Esophagus muscularis mucosa (tissue), 4 donors: Measurements from ENCODE around the gene CLCNKB. TPM values are rescaled to one million over a fixed set of nuclear protein-coding genes. Genes with fewer than 3 reads are reported as not detected.
"Not testable (repeated sequence)": the region's sequence is repeated elsewhere in the genome, so short reads cannot be mapped to it uniquely, and the experiment has no call there.

Experiments used
- DNase-seq: peaks from one replicate; pipeline ENCODE4 v3.0.0-alpha.2; 2017; ENCODE audit errors: extremely low spot score
- H3K27ac ChIP-seq, 4 donors: fragments of 200-600 bp; sonication (generic); replicated peaks in 1 of 4; 1 replicate in 3 of 4; 2 replicates in 1 of 4; pipeline ENCODE4 v1.5.1; 2016 to 2019; ENCODE audit warnings: mild to moderate bottlenecking in 1 of 4
- H3K27me3 ChIP-seq, 4 donors: fragments of 200-600 bp; sonication (generic); one replicate each; pipeline versions ENCODE4 v1.5.1 to v1.6.0; 2016 to 2019
- H3K36me3 ChIP-seq, 4 donors: fragments of 200-600 bp; sonication (generic); one replicate each; pipeline ENCODE4 v1.5.1; 2016 to 2019
- H3K4me1 ChIP-seq, 4 donors: fragments of 200-600 bp; sonication (generic); one replicate each; pipeline ENCODE4 v1.5.1; 2016 to 2019
- H3K4me3 ChIP-seq, 4 donors: fragments of 200-600 bp; sonication (generic); 1 replicate in 2 of 4; 2 replicates in 2 of 4; pipeline ENCODE4 v1.5.1; 2016 to 2019; ENCODE audit warnings: mild to moderate bottlenecking in 4 of 4, moderate library complexity in 1 of 4
- H3K9me3 ChIP-seq, 4 donors: fragments of 200-600 bp; sonication (generic); 1 replicate in 3 of 4; 2 replicates in 1 of 4; pipeline ENCODE4 v1.5.1; 2016 to 2019
- EP300 ChIP-seq: sonication (generic); formaldehyde crosslinking; IDR thresholded peaks from one replicate; pipeline ENCODE4 v1.6.1; 2017; ENCODE audit warnings: antibody characterized with exemption
- POLR2A ChIP-seq: fragments of 450-650 bp; IDR thresholded peaks from one replicate; pipeline ENCODE4 v1.6.1; 2017; ENCODE audit warnings: antibody characterized with exemption, moderate library complexity, mild to moderate bottlenecking, low read depth
- POLR2AphosphoS5 ChIP-seq, 2 donors: sonication (generic); formaldehyde crosslinking; IDR thresholded peaks; one replicate each; pipeline ENCODE4 v1.6.1; 2017; ENCODE audit warnings: antibody characterized with exemption in 2 of 2
- WGBS: methylation state at CpG from one replicate; pipeline ENCODE4 v1.1.5; 2018; 5-methylcytosine and 5-hydroxymethylcytosine counted together
- intact Hi-C: fragments of 100-400 bp; cut with DNase I; formaldehyde crosslinking; loops from one replicate; pipeline ENCODE4 v1.15.1; 2023
- total RNA-seq, 4 donors: library from RNA; depleted of rRNA; stranded (reverse); fragments of >200 nt; gene quantifications; one replicate each; pipeline versions ENCODE4 v1.1.0 to v1.2.1, GENCODE V29; 2016
- TF ChIP-seq, protein P1 (sequence below), 3 experiments: fragments of 200-600 bp in 2 of 3; fragments of 450-650 bp in 1 of 3; sonication (generic) in 2 of 3; IDR thresholded peaks; one replicate each; pipeline ENCODE4 v1.5.1; 2017 to 2019; ENCODE audit warnings: antibody characterized with exemption in 3 of 3, mild to moderate bottlenecking in 2 of 3, moderate library complexity in 1 of 3

The CLCNKB gene
- total RNA-seq, 4 donors from 2014 or later, result 0.34 TPM; not detected in 3

- Histone ChIP-seq H3K4me1 (peaks cover 9 to 21% (median 17%) of the 10 kb centered on the region in 4 donors), H3K9me3 (no peaks in the 10 kb centered on the region), H3K36me3 (no peaks in the 10 kb centered on the region), H3K27ac (peak overlapping the region in 1 of 4 donors; percentile 61), H3K4me3 (peak overlapping the region; percentile 39 to 48 (median 46)), H3K27me3 (no peaks in the 10 kb centered on the region)
- 17% methylated on average over 6 of the region's 33 CpGs for WGBS
- TF ChIP-seq EP300 (no peak), POLR2AphosphoS5 (IDR thresholded peaks at IDR 0.05) (peak in 1 of 2 donors; percentile 38)
- intact Hi-C loops, result no loop called here
- no peak for DNase-seq
These were observed 16.7 kb upstream of the CLCNKB start for GRCh38 chr1:16026723-16027484.

DNA sequence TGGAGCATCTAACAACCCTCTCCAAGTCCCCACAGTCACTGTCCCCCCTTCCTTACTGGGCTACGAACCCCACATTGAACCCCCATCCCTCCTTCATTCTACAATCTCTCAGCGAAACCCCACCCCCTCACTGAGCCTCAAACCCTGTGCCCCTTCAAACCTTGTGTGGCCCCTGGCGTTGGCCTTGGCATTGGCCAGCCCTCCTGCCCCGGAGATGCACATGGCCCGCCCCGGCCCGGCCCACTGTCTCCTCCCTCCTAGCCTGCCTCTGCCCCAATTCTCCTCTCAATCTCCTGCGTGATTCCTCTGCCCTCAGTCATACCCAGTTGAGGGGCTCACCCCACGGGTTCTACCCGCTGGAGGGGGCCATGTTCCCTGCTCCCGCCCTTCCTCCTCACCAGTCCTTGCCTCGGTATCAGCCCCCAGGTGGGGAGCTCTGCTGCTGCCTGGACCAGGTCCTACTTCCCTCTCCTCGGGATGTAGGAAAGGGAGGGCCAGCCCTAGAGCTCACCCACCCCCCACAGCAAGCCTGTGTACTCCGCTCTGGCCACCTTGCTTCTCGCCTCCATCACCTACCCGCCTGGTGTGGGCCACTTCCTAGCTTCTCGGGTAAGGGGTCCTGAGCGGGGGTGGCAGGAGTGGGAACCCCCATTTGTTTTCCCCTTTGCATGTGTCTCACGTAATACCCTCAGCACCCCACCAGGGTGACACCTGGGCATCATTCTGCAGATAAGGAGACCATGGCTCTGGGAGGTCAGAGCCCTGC is 15.2 kb upstream of the CLCNKB start:
- TF ChIP-seq, protein P1, sequence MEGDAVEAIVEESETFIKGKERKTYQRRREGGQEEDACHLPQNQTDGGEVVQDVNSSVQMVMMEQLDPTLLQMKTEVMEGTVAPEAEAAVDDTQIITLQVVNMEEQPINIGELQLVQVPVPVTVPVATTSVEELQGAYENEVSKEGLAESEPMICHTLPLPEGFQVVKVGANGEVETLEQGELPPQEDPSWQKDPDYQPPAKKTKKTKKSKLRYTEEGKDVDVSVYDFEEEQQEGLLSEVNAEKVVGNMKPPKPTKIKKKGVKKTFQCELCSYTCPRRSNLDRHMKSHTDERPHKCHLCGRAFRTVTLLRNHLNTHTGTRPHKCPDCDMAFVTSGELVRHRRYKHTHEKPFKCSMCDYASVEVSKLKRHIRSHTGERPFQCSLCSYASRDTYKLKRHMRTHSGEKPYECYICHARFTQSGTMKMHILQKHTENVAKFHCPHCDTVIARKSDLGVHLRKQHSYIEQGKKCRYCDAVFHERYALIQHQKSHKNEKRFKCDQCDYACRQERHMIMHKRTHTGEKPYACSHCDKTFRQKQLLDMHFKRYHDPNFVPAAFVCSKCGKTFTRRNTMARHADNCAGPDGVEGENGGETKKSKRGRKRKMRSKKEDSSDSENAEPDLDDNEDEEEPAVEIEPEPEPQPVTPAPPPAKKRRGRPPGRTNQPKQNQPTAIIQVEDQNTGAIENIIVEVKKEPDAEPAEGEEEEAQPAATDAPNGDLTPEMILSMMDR (IDR thresholded peaks at IDR 0.05), result no peak
- TF ChIP-seq EP300 (no peak), POLR2A (no peak), POLR2AphosphoS5 (IDR thresholded peaks at IDR 0.05) (no peak)
- Histone ChIP-seq H3K36me3 (no peaks in the 10 kb centered on the region), H3K27me3 (no peaks in the 10 kb centered on the region), H3K27ac (no peak overlapping the region), H3K4me1 (peaks cover 16 to 29% (median 27%) of the 10 kb centered on the region in 4 donors), H3K9me3 (no peaks in the 10 kb centered on the region), H3K4me3 (no peak overlapping the region)
- intact Hi-C loops, result loop anchor here (1.0 kb wide), 1 partner anchor 18 kb away; no protein-coding TSS in a partner anchor
- WGBS, result 77% methylated on average over 16 of the region's 19 CpGs
- no peak for DNase-seq

- H3K4me1 ChIP-seq, result peaks cover 16 to 29% (median 27%) of the 10 kb centered on the region in 4 donors
- H3K27ac ChIP-seq, H3K4me3 ChIP-seq, H3K9me3 ChIP-seq, intact Hi-C loops, DNase-seq, H3K36me3 ChIP-seq, H3K27me3 ChIP-seq: not testable (repeated sequence)
- 75% methylated on average over 2 of the region's 13 CpGs for WGBS
These were observed 14.6 kb upstream of the CLCNKB start for GRCh38 chr1:16029003-16029268.

GRCh38 chr1:16029288-16029687 is 14.3 kb upstream of the CLCNKB start:
- H3K4me1 ChIP-seq, result peaks cover 16 to 29% (median 27%) of the 10 kb centered on the region in 4 donors
- no peak overlapping the region for H3K4me3 ChIP-seq
- TF ChIP-seq, protein P1 (IDR thresholded peaks at IDR 0.05), result no peak
- TF ChIP-seq POLR2AphosphoS5 (IDR thresholded peaks at IDR 0.05) (no peak), EP300 (no peak), POLR2A (no peak)
- intact Hi-C loops, result no loop called here
- no peak for DNase-seq
- H3K27me3 ChIP-seq, result no peaks in the 10 kb centered on the region
- no peak overlapping the region for H3K27ac ChIP-seq
- no peaks in the 10 kb centered on the region for H3K9me3 ChIP-seq
- WGBS, result 88% methylated on average over 1 of the region's 1 CpG
- no peaks in the 10 kb centered on the region for H3K36me3 ChIP-seq

GRCh38 chr1:16031551-16031950 is 12.0 kb upstream of the CLCNKB start:
- TF ChIP-seq, protein P1 (IDR thresholded peaks at IDR 0.05), result no peak
- TF ChIP-seq EP300, result no peak
- no peak for TF ChIP-seq POLR2AphosphoS5 (IDR thresholded peaks at IDR 0.05)
- TF ChIP-seq POLR2A, result no peak
- H3K27ac ChIP-seq, result no peak overlapping the region
- no peak for DNase-seq
- H3K4me3 ChIP-seq, result no peak overlapping the region
- no peaks in the 10 kb centered on the region for H3K9me3 ChIP-seq
- no peaks in the 10 kb centered on the region for H3K36me3 ChIP-seq
- WGBS, result no CpG with 5 or more reads among the region's 8 CpGs
- H3K27me3 ChIP-seq, result no peaks in the 10 kb centered on the region
- intact Hi-C loops, result no loop called here
- H3K4me1 ChIP-seq, result peaks cover 16 to 25% (median 24%) of the 10 kb centered on the region in 4 donors
